ENCODE data around the gene HYI. TPM values are rescaled to one million over a fixed set of nuclear protein-coding genes. Genes with fewer than 3 reads are reported as not detected.

HYI gene
- total RNA-seq, 1 experiment from 2014 or later = 89.8 TPM

DNA sequence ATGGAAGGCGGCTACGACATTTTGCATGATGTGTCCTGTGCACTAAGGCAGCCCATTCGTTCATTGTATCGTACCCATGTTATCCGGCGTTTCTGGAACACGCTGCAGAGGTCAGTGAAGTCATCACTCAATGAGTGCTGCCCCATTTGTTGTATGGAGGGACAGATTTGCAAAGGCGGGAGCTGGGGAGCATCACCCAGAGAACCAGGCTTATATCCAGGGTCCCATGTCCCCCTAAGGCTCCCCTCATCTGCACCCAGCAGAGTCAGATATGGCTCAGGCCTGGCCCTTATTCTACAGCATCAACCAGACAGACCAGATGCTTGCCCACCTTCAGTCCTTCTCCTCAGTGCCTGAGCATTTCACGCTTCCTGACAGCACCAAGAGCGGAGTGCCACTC is 32.9 kb downstream of the HYI start:
- H3K4me2 ChIP-seq (ENCODE audit: low read length) = no peak overlapping the region
- peaks cover 55% of the 10 kb centered on the region for H3K36me3 ChIP-seq (ENCODE audit: low read depth, low read length)
- H3K9ac ChIP-seq (ENCODE audit: low read length) = no peak overlapping the region
- no peaks in the 10 kb centered on the region for H3K9me3 ChIP-seq (ENCODE audit: low read length)
- no peaks in the 10 kb centered on the region for H4K20me1 ChIP-seq (ENCODE audit: low read length)
- no peak overlapping the region for H2AFZ ChIP-seq (ENCODE audit: low read length)
- no peaks in the 10 kb centered on the region for H3F3A ChIP-seq (ENCODE audit: low read length, unreplicated experiment)
- H3K79me2 ChIP-seq (ENCODE audit: low read length) = no peaks in the 10 kb centered on the region
- no TSS peak for BruUV-seq (replicated peaks)
- H3K4me1 ChIP-seq (ENCODE audit: insufficient read depth, low read length) = peaks cover 15% of the 10 kb centered on the region; the same call in 1 of the 2 replicates
- ATAC-seq = no peak
- TF ChIP-seq EZH2phosphoT487 (IDR thresholded peaks at IDR 0.05; ENCODE audit: borderline replicate concordance, low read length) (no peak), EZH2 (IDR thresholded peaks at IDR 0.05; ENCODE audit: low read length, unreplicated experiment) (no peak)
- TF ChIP-seq, protein P1, sequence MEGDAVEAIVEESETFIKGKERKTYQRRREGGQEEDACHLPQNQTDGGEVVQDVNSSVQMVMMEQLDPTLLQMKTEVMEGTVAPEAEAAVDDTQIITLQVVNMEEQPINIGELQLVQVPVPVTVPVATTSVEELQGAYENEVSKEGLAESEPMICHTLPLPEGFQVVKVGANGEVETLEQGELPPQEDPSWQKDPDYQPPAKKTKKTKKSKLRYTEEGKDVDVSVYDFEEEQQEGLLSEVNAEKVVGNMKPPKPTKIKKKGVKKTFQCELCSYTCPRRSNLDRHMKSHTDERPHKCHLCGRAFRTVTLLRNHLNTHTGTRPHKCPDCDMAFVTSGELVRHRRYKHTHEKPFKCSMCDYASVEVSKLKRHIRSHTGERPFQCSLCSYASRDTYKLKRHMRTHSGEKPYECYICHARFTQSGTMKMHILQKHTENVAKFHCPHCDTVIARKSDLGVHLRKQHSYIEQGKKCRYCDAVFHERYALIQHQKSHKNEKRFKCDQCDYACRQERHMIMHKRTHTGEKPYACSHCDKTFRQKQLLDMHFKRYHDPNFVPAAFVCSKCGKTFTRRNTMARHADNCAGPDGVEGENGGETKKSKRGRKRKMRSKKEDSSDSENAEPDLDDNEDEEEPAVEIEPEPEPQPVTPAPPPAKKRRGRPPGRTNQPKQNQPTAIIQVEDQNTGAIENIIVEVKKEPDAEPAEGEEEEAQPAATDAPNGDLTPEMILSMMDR (conservative IDR thresholded peaks at IDR 0.05; ENCODE audit: low read depth, low read length) = no peak
- ChIA-PET CTCF (no interaction called here), POLR2A (ENCODE audit: unreplicated experiment) (no interaction called here)
- no peak overlapping the region for H3K4me3 ChIP-seq (ENCODE audit: low read length)
- H3K27ac ChIP-seq (ENCODE audit: low read length) = no peak overlapping the region
- intact Hi-C loops (cut with micrococcal nuclease) = no loop called here
- H3K9me2 ChIP-seq (replicated peaks; ENCODE audit: low read length) = no peaks in the 10 kb centered on the region
- H3K27me3 ChIP-seq (ENCODE audit: low read length) = no peaks in the 10 kb centered on the region
- DNase-seq = no peak

- no peaks in the 10 kb centered on the region for H3K79me2 ChIP-seq (ENCODE audit: low read length)
- ATAC-seq (no peak), DNase-seq (no peak)
- H3F3A ChIP-seq (ENCODE audit: low read length, unreplicated experiment) = no peaks in the 10 kb centered on the region
- intact Hi-C loops (cut with micrococcal nuclease) = no loop called here
- CTCF ChIA-PET = no interaction called here
- TF ChIP-seq EZH2 (IDR thresholded peaks at IDR 0.05; ENCODE audit: low read length, unreplicated experiment) (no peak), EZH2phosphoT487 (IDR thresholded peaks at IDR 0.05; ENCODE audit: borderline replicate concordance, low read length) (no peak)
- TF ChIP-seq, protein P1 (conservative IDR thresholded peaks at IDR 0.05; ENCODE audit: low read depth, low read length) = no peak
- no peaks in the 10 kb centered on the region for H4K20me1 ChIP-seq (ENCODE audit: low read length)
- H3K4me2 ChIP-seq (ENCODE audit: low read length) = no peak overlapping the region
- POLR2A ChIA-PET (ENCODE audit: unreplicated experiment) = no interaction called here
- BruUV-seq (replicated peaks) = no TSS peak
- no peak overlapping the region for H3K9ac ChIP-seq (ENCODE audit: low read length)
- H3K4me1 ChIP-seq (ENCODE audit: insufficient read depth, low read length) = peaks cover 15% of the 10 kb centered on the region; the same call in 1 of the 2 replicates
- no peak overlapping the region for H3K4me3 ChIP-seq (ENCODE audit: low read length)
- peaks cover 51% of the 10 kb centered on the region for H3K36me3 ChIP-seq (ENCODE audit: low read depth, low read length)
- H3K9me2 ChIP-seq (replicated peaks; ENCODE audit: low read length) = no peaks in the 10 kb centered on the region
- no peak overlapping the region for H2AFZ ChIP-seq (ENCODE audit: low read length)
- no peak overlapping the region for H3K27ac ChIP-seq (ENCODE audit: low read length)
- no peaks in the 10 kb centered on the region for H3K9me3 ChIP-seq (ENCODE audit: low read length)
- H3K27me3 ChIP-seq (ENCODE audit: low read length) = no peaks in the 10 kb centered on the region
These were observed 33.9 kb downstream of the HYI start for GRCh38 chr1:43419627-43420425.

DNA sequence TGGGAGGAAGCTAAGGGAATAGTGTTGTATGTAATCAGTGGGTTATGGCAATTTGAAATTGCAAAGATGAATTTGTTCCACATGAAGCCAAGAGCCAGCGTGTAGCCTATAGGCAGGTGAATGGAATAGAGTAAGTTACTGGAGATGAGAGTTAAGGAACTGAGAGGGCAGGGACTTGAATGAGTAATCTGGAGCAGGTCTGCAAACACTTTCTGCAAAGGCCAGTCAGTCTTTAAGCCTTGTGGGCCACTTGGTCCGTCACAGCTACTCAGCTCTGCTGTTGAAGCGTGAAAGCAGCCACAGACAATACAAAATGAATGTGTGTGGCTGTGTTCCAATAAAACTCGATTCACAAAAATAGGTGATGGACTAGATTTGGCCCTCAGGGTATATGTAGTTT is 34.9 kb downstream of the HYI start:
- ATAC-seq = no peak

More for the DNA sequence above, 34.9 kb downstream of the HYI start:
- H4K20me1 ChIP-seq (ENCODE audit: low read length) = no peaks in the 10 kb centered on the region
- H3K4me2 ChIP-seq (ENCODE audit: low read length) = no peak overlapping the region
- H2AFZ ChIP-seq (ENCODE audit: low read length) = no peak overlapping the region
- H3K36me3 ChIP-seq (ENCODE audit: low read depth, low read length) = peaks cover 44% of the 10 kb centered on the region
- BruUV-seq (replicated peaks) = no TSS peak
- TF ChIP-seq EZH2phosphoT487 (IDR thresholded peaks at IDR 0.05; ENCODE audit: borderline replicate concordance, low read length) = no peak
- H3F3A ChIP-seq (ENCODE audit: low read length, unreplicated experiment) = no peaks in the 10 kb centered on the region
- no peak for DNase-seq
- intact Hi-C loops (cut with micrococcal nuclease) = no loop called here
- H3K79me2 ChIP-seq (ENCODE audit: low read length) = no peaks in the 10 kb centered on the region
- H3K9me2 ChIP-seq (replicated peaks; ENCODE audit: low read length) = no peaks in the 10 kb centered on the region
- no peak overlapping the region for H3K4me3 ChIP-seq (ENCODE audit: low read length)
- H3K27me3 ChIP-seq (ENCODE audit: low read length) = no peaks in the 10 kb centered on the region
- ChIA-PET POLR2A (ENCODE audit: unreplicated experiment) (no interaction called here), CTCF (interaction anchor here (0.6 kb wide), 1 partner anchor 192 kb away, joined by 5 read pairs; no protein-coding TSS in a partner anchor)
- H3K9ac ChIP-seq (ENCODE audit: low read length) = no peak overlapping the region
- H3K27ac ChIP-seq (ENCODE audit: low read length) = no peak overlapping the region
- H3K9me3 ChIP-seq (ENCODE audit: low read length) = no peaks in the 10 kb centered on the region
- peaks cover 11% of the 10 kb centered on the region; the same call in 1 of the 2 replicates for H3K4me1 ChIP-seq (ENCODE audit: insufficient read depth, low read length)
